Activated naive CD4-positive, alpha-beta T cell treated with anti-CD3 and anti-CD28 coated beads, Interleukin-2, amount 50 U/mL, for 72 hours (primary cell): ENCODE measurements around the gene PTPN4. TPM values are rescaled to one million over a fixed set of nuclear protein-coding genes. Genes with fewer than 3 reads are reported as not detected.
"Not testable (repeated sequence)": the region's sequence is repeated elsewhere in the genome, so short reads cannot be mapped to it uniquely, and the experiment has no call there.

Experiments
- ATAC-seq, 2 donors: fragments of 150-1000 bp; cut with Tn5 transposase; 2 replicates each; pipeline ENCODE4 v1.10.0; 2021; ENCODE audit warnings: mild to moderate bottlenecking in 2 of 2, moderate library complexity in 2 of 2
- DNase-seq, 2 donors: peaks; one replicate each; pipeline ENCODE4 v3.0.0; 2021 to 2022; ENCODE audit warnings: low spot score in 2 of 2
- H3K27ac Mint-ChIP-seq, 2 donors: one replicate each; pipeline ENCODE4 v1.8.0; 2022; ENCODE audit warnings: mild to moderate bottlenecking in 2 of 2, mixed read lengths in 2 of 2
- H3K36me3 Mint-ChIP-seq, 2 donors: one replicate each; pipeline ENCODE4 v1.8.0; 2022; ENCODE audit warnings: mixed read lengths in 2 of 2
- H3K9me3 Mint-ChIP-seq, 2 donors: one replicate each; pipeline ENCODE4 v1.8.0; 2022; ENCODE audit warnings: mixed read lengths in 2 of 2
- total RNA-seq, 2 donors: library from RNA; stranded (reverse); gene quantifications; one replicate each; pipeline ENCODE4 v1.2.3, GENCODE V29; 2022

PTPN4 gene
- total RNA-seq, 2 donors from 2014 or later = 27.3 to 32.9 TPM

GRCh38 chr2:119983108-119983507 lies 223.4 kb downstream of the PTPN4 start:
- ATAC-seq (no peak), DNase-seq (no peak)
- Mint-ChIP-seq H3K9me3 (peaks cover 0 to 5% of the 10 kb centered on the region in 2 donors), H3K36me3 (peaks cover 0 to 6% of the 10 kb centered on the region in 2 donors), H3K27ac (no peak overlapping the region)

- no peaks in the 10 kb centered on the region for H3K9me3 Mint-ChIP-seq
- H3K27ac Mint-ChIP-seq = no peak overlapping the region
- ATAC-seq (no peak), DNase-seq (no peak)
- H3K36me3 Mint-ChIP-seq = no peaks in the 10 kb centered on the region
Observed at GRCh38 chr2:119996148-119996547, 236.4 kb downstream of the PTPN4 start.

DNA sequence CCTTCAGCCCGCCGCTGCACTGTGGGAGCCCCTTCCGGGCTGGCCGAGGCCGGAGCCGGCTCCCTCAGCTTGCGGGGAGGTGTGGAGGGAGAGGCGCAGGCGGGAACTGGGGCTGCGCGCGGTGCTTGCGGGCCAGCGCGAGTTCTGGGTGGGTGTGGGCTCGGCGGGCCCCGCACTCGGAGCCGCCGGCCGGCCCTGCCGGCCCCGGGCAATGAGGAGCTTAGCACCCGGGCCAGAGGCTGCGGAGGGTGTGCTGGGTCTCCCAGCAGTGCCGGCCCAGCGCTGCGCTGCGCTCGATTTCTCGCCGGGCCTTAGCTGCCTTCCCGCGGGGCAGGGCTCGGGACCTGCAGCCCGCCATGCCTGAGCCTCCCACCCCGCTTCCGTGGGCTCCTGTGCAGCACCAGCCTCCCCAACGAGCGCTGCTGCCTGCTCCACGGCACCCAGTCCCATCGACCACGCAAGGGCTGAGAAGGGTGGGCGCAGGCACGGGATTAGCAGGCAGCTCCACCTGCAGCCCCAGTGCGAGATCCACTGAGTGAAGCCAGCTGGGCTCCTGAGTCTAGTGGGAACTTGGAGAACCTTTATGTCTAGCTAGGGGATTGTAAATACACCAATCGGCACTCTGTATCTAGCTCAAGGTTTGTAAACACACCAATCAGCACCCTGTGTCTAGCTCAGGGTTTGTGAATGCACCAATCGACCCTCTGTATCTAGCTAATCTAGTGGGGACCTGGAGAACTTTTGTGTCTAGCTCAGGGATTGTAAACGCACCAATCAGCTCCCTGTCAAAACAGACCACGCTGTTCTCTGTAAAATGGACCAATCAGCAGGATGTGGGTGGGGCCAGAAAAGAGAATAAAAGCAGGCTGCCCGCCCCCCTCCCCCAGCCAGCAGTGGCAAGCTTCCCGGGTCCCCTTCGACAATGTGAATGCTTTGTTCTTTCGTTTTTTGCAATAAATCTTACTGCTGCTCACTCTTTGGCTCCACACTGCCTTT lies 237.5 kb downstream of the PTPN4 start:
- not testable (repeated sequence) for DNase-seq, H3K9me3 Mint-ChIP-seq, H3K36me3 Mint-ChIP-seq, ATAC-seq, H3K27ac Mint-ChIP-seq

DNA sequence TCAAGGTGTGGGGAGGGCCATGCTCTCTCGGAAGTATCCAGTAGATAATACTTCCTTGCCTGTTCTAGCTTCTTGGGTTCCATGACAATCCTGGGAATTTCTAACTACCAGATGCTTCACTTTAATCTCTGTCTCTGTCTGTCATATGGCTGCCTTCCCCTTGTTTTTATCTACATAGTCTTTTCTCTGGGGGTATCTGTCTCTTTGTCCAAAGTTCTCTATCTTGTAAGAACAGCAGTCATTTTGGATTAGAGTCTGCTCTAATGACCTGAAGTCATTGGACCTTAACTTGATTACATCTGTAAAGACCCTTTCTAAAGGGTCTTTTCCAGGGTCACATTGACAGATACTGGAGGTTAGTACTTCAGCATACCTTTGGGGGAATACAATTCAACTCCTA lies 241.7 kb downstream of the PTPN4 start:
- ATAC-seq (no peak), DNase-seq (no peak)
- Mint-ChIP-seq H3K36me3 (no peaks in the 10 kb centered on the region), H3K9me3 (no peaks in the 10 kb centered on the region), H3K27ac (no peak overlapping the region)

DNA sequence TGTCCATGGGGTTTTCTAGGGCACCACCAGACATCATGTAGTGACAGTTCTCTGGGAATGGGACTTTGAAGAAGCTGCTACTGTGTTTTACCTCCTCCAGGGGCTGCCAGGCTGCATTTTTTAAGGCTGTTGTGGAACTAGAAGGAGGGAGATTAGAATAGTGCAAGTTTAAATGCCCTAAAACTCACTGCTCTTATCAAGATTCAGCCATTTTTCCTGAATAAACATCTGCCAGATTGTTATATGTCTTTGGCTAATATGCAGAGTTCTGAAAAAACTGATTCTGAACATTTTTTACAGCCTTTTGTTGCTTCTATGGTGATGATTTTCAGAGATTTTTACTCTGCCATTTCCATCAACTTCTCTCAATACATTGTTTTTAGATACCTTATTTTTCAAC lies 244.5 kb downstream of the PTPN4 start:
- ATAC-seq = no peak
- H3K9me3 Mint-ChIP-seq = peaks cover 0 to 4% of the 10 kb centered on the region in 2 donors
- no peaks in the 10 kb centered on the region for H3K36me3 Mint-ChIP-seq
- no peak for DNase-seq
- no peak overlapping the region for H3K27ac Mint-ChIP-seq

DNA sequence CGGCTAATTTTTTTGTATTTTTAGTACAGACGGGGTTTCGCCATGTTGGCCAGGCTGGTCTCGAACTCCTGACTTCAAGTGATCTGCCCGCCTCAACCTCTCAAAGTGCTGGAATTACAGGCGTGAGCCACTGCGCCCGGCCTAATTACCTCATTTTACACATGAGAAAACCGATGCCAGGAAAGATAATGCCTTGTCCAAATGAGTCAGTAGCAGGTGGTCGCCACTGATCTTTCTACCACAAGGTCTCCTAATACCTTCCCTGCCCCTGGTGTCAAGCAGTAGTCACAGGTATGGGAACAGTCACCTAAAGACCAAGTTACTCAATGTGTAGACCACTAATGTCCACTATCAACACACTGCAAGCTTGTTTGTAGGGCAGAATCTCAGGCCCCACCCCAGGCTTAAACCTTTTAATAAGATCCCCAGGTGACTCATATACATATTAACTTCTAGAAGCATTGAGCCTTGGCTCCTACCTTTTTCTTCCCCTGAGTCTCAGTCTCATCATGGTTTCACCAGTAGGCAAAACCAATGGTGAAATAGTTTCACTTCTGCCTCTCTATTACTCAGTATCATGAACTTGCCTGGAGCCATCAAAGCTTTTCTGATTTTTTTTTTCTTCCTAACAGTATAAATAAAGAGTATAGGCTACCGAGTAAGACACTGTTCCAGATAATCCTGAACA lies 246.3 kb downstream of the PTPN4 start:
- Mint-ChIP-seq H3K9me3 (peaks cover 0 to 4% of the 10 kb centered on the region in 2 donors), H3K36me3 (no peaks in the 10 kb centered on the region), H3K27ac (no peak overlapping the region)
- ATAC-seq (peak; percentile 52 to 67), DNase-seq (no peak)

- H3K9me3 Mint-ChIP-seq = peaks cover 0 to 4% of the 10 kb centered on the region in 2 donors
- no peaks in the 10 kb centered on the region for H3K36me3 Mint-ChIP-seq
- no peak for DNase-seq
- no peak overlapping the region for H3K27ac Mint-ChIP-seq
- ATAC-seq = no peak
Observed at GRCh38 chr2:120007851-120008250, 248.1 kb downstream of the PTPN4 start.

DNA sequence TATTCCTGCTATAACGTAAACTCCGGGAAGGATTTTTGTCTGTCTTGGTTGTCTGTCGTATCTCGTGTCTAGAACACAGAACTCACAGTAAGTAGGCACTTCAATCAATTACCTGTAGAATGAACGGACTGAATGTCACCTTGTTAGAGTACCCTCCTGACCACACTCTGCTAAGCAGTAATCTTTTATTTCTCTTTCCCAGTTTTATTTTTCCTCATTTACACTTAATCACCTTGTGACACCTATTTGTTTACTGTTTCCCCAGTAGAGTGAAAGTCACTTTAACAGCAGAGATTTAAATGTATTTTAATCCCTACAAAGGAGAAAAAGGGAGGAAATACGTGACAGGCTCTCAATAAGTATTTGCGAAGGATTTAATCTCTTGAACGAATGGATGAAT lies 252.6 kb downstream of the PTPN4 start:
- H3K27ac Mint-ChIP-seq = peak overlapping the region in 1 of 2 donors; percentile 78
- DNase-seq (no peak), ATAC-seq (no peak)
- H3K36me3 Mint-ChIP-seq = no peaks in the 10 kb centered on the region
- H3K9me3 Mint-ChIP-seq = peaks cover 0 to 4% of the 10 kb centered on the region in 2 donors

DNA sequence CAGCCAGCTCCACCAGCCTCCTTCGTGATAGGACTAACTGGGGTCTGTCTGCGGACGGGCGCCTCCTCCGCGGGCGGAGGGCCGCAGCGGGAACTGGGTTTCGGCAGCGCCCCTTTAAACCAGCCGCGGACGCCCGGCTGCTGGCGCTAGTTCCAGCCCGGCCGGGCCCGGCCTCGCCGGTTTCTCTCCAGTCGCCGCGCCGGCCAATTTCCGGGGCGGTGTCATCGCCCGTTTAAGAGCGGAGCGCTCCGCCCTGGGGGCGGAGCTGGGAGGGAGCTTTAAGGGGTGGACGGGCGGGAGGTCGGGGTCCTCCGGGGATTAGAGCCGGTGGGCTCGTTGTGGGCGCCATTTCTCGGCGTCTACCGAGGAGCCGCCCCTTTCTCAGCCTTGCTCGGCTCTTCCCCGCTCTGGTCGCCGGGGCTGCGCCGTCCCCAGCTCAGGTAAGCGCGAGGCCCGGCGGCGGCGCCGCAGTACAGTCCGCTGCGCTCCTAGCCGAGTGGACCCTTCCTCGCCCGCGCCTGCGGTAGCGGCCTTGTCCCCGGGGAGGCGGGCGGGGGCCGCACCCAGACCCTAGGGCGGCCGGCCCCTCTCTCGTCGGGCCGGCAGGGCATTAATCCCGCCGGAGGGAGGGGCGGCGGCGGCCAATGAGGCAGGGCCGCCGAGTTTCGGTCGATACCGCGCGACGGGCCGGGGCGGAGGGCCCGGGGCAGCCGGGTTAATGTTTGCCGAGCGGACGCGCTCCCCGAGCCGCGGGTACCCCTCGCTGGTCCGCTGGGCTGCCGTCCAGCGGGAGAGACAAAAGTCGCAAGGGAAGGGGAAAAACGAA lies 253.3 kb downstream of the PTPN4 start, which contains the start of gene EPB41L5:
Gene EPB41L5 (plus strand): TSS at position 307 of the 826 bp plus-strand sequence. CDS start 6,008 bp downstream, outside the sequence.
- Mint-ChIP-seq H3K9me3 (peaks cover 0 to under 1% of the 10 kb centered on the region in 2 donors), H3K27ac (peak within 1 kb of the TSS; percentile 25 to 78), H3K36me3 (no peaks in the 10 kb centered on the region)
- peak; percentile 96 to 98 for ATAC-seq
- DNase-seq = peak; percentile 80 to 83

GRCh38 chr2:120013597-120014223 lies 254.0 kb downstream of the PTPN4 start:
- no peak for DNase-seq
- peak overlapping the region in 1 of 2 donors; percentile 25 for H3K27ac Mint-ChIP-seq
- no peaks in the 10 kb centered on the region for H3K36me3 Mint-ChIP-seq
- no peaks in the 10 kb centered on the region for H3K9me3 Mint-ChIP-seq
- no peak for ATAC-seq

DNA sequence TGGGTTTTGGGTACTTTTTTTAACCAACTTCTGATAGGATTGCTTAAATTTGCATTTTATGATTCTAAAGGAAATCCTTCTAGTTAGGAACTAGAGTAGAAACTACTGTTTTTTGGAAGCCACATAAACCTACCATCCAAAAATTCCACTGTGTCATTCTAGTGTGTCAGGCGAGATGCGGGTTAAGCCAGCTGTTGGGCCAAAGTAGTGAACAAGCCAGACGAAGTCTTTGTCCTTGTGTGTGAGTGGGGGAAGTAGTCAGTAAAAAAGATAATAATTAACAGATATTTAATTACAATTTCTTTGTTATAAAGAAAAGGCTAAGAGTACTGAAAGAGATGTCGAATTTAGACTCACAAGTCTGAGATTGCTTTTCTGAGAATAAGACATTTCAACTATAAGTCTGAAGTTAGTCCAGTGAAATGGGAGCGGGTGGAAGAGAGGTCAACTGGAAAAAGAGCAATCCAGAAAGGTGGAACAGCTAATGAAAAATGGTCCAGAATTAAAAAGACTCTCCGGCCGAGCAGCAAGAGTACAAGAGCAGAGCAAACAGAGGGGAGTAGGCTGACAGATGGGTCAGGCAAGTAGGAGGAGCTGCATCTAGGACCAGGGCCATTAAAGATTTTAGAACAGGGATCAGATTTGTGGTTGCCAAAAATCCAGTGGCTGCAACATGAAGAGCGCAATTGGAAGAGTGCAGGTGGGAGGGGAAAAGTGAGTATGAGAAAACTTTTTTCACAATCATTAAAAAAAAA lies 254.7 kb downstream of the PTPN4 start:
- ATAC-seq = no peak
- Mint-ChIP-seq H3K36me3 (no peaks in the 10 kb centered on the region), H3K27ac (no peak overlapping the region), H3K9me3 (no peaks in the 10 kb centered on the region)
- no peak for DNase-seq

DNA sequence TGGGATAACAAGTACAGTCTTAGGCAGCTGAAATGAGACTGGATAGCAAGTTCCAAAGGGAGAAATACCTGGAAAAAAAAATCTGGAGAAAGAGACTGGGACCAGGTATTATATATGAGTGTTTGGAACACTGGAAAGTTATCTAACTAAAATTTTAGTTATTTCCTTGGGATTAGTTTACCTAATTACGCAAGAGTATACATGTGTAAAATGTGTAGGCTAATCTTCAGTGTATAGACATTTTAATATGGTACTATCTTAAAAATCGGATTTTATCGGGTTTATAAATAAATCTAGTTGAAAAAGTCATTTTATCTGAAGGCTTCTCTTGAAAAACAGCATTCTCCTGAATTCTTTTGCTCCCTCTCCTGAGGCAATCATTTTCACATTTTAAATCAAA lies 257.1 kb downstream of the PTPN4 start:
- DNase-seq = no peak
- Mint-ChIP-seq H3K27ac (no peak overlapping the region), H3K36me3 (no peaks in the 10 kb centered on the region), H3K9me3 (no peaks in the 10 kb centered on the region)
- no peak for ATAC-seq

DNA sequence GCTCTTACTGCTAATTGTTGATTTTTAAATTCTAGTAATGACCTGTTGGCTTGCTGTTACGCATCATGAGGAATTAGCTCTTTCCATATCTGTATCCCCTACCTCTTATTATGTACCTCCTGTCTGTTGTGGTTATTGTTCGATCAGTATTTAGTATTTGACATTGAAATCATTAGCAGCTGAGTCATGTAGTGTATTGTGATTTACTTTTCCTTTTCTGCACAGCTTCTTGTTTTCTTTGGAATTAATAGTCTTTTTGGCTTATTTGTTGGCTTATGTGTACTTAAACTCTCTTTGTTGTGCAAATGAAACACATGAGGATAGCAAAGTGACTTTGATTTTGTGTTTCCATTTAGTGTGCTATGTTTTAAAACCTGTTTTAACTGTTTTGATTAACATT lies 257.5 kb downstream of the PTPN4 start:
- DNase-seq (no peak), ATAC-seq (no peak)
- no peaks in the 10 kb centered on the region for H3K36me3 Mint-ChIP-seq
- no peak overlapping the region for H3K27ac Mint-ChIP-seq
- H3K9me3 Mint-ChIP-seq = no peaks in the 10 kb centered on the region

DNA sequence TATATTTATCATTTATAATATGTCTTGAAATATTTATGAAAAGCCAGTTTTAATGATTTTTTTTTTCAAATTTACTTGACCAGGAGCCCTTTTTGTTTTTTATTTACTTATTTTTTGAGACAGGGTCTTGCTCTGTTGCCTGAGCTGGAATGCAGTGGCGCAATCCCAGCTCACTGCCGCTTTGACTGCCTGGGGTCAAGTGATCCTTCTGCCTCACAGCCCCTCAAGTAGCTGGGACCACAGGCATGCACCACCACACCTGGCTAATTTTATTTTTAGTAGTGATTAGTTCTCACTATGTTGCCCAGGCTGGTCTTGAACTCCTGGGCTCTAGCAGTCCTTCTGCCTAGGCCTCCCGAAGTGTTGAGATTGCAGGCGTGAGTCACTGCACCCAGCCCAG lies 258.8 kb downstream of the PTPN4 start:
- Mint-ChIP-seq H3K9me3 (no peaks in the 10 kb centered on the region), H3K36me3 (peaks cover 7% of the 10 kb centered on the region in 2 donors), H3K27ac (no peak overlapping the region)
- DNase-seq (no peak), ATAC-seq (no peak)

DNA sequence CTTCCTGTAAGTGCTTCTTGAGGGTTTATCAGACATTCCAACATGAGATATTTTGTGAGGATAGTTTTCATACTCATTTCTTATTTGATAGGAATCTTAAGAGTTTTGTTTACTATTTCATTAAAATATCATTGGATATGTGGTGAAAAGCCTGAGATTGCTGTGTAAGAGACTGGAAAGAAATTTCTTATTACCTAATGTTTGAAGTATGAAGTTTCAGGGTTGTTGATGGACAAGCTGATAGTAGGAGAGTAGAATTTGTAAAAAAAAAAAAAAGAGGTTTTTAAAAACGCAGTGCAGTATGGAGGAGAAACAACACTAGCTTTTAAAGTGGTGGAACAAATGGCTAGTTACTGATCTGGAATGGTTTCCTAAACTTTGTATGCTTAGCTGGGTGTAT lies 260.8 kb downstream of the PTPN4 start:
- Mint-ChIP-seq H3K27ac (no peak overlapping the region), H3K36me3 (peaks cover 15 to 24% of the 10 kb centered on the region in 2 donors), H3K9me3 (peaks cover 5% of the 10 kb centered on the region in 2 donors)
- ATAC-seq (no peak), DNase-seq (no peak)
